NCI-H187 treated with DMSO at 0.1 percent for 48 hours (cell line): ENCODE measurements around the gene TEX28.
"Not testable (repeated sequence)": the region's sequence is repeated elsewhere in the genome, so short reads cannot be mapped to it uniquely, and the experiment has no call there.

Source experiments
- DNase-seq: peaks from one replicate; lab custom pipeline; 2025; lab: John Stamatoyannopoulos, UW

Gene TEX28

GRCh38 chrX:154247377-154248045 lies 47.4 kb downstream of the TEX28 start:
- DNase-seq: not testable (repeated sequence)

GRCh38 chrX:154239982-154240503 lies 54.9 kb downstream of the TEX28 start:
- DNase-seq: not testable (repeated sequence)

GRCh38 chrX:154238939-154239559 lies 55.9 kb downstream of the TEX28 start:
- DNase-seq: not testable (repeated sequence)

- DNase-seq: not testable (repeated sequence)
These were observed 61.3 kb downstream of the TEX28 start for GRCh38 chrX:154233620-154234019.

GRCh38 chrX:154231443-154231842 lies 63.5 kb downstream of the TEX28 start:
- not testable (repeated sequence) for DNase-seq

- not testable (repeated sequence) for DNase-seq
These were observed 68.2 kb downstream of the TEX28 start for GRCh38 chrX:154226706-154227105.

GRCh38 chrX:154225292-154225691 lies 69.6 kb downstream of the TEX28 start:
- not testable (repeated sequence) for DNase-seq
